Endothelial cell of umbilical vein (primary cell): ENCODE results near the gene DUSP2.

Experiments used
- CTCF ChIP-seq, 2 donors: IDR thresholded peaks; 1 replicate in 1 of 2; 2 replicates in 1 of 2; pipeline ENCODE4 v1.5.1; 2011; ENCODE audit warnings: low read length in 2 of 2, mild to moderate bottlenecking in 2 of 2, moderate library complexity in 2 of 2, control low read depth in 1 of 2, inconsistent platforms in 1 of 2, low read depth in 1 of 2; ENCODE audit not compliant: insufficient read depth in 1 of 2; ENCODE audit errors: extremely low read depth in 1 of 2
- POLR2A ChIP-seq: IDR thresholded peaks from 2 replicates; pipeline ENCODE4 v1.6.1; 2012; ENCODE audit warnings: low read depth, mild to moderate bottlenecking, control low read depth, low read length
- POLR2AphosphoS5 ChIP-seq: IDR thresholded peaks from 2 replicates; pipeline ENCODE4 v1.6.1; 2012; ENCODE audit warnings: low read depth, mild to moderate bottlenecking, control low read depth, low read length, moderate library complexity; ENCODE audit not compliant: insufficient read depth
- TF ChIP-seq, protein P1 (sequence below): IDR thresholded peaks from 2 replicates; pipeline ENCODE4 v1.6.1; 2011; ENCODE audit not compliant: insufficient read depth, insufficient read length

DNA sequence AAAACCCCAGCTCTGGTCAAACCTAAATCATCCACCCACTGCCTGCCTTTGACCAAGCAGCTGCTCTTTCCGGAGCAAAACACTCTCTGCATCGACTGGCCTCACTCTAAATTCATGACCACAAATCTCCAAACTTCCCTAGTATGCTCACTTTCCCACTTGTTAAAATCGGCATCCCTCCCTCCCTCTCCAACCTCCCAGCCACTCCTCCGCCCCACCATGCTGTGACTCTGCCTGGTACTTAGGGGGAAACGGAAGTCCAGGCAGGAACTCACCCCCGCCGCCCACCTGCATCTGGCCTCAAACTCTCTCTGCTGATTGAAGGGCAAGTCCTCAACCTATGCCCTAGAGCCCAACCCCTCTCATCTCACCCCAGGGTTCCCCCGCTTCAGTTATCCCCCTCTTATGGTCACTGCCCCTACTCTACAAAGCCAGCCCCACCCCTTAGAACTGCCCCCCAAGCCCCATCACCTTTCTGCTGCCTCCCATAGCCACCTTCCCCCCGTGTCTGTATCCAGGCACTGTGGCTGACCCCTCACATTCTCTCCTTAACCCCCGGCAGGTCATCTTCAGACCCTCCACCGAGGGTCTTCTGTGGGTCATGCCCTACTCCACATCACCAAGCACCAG, 25.0 kb downstream of the DUSP2 start:
- TF ChIP-seq CTCF (IDR thresholded peaks at IDR 0.05; ENCODE audit: extremely low read depth in 1 of 2, insufficient read depth in 1 of 2, low read depth in 1 of 2, low read length in 2 of 2) (no peak), POLR2AphosphoS5 (no peak), POLR2A (no peak)
- TF ChIP-seq, protein P1, sequence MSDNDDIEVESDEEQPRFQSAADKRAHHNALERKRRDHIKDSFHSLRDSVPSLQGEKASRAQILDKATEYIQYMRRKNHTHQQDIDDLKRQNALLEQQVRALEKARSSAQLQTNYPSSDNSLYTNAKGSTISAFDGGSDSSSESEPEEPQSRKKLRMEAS, result no peak
